CD14-positive monocyte (primary cell): Measurements from ENCODE around the gene KCNQ1. TPM values are rescaled to one million over a fixed set of nuclear protein-coding genes. Genes with fewer than 3 reads are reported as not detected.

Experiments used
- DNase-seq, 3 donors: peaks; one replicate each; pipeline ENCODE4 v3.0.0-alpha.2; 2011 to 2022
- H2AFZ ChIP-seq: 2 replicates; pipeline ENCODE4 v1.6.0; 2012; ENCODE audit warnings: mild to moderate bottlenecking, low read depth, low read length, inconsistent platforms; ENCODE audit not compliant: insufficient read depth, poor library complexity, severe bottlenecking
- H3K27ac ChIP-seq, 2 donors: 1 replicate in 1 of 2; 2 replicates in 1 of 2; pipeline ENCODE4 v1.5.1; 2012 to 2013; ENCODE audit warnings: low read length in 2 of 2, control low read depth in 1 of 2, inconsistent platforms in 1 of 2, low read depth in 1 of 2, mild to moderate bottlenecking in 1 of 2
- H3K27me3 ChIP-seq, 2 donors: one replicate each; pipeline versions ENCODE4 v1.6.0 to v1.6.1; 2011 to 2013; ENCODE audit warnings: low read length in 2 of 2; ENCODE audit not compliant: control insufficient read depth in 2 of 2, insufficient read depth in 2 of 2
- H3K36me3 ChIP-seq, 2 donors: replicated peaks in 1 of 2; 1 replicate in 1 of 2; 2 replicates in 1 of 2; pipeline versions ENCODE4 v1.5.1 to v1.6.1; 2012 to 2013; ENCODE audit warnings: low read length in 2 of 2, control low read depth in 1 of 2, inconsistent platforms in 1 of 2, mild to moderate bottlenecking in 1 of 2; ENCODE audit not compliant: insufficient read depth in 2 of 2, control insufficient read depth in 1 of 2
- H3K4me1 ChIP-seq, 2 donors: 1 replicate in 1 of 2; 2 replicates in 1 of 2; pipeline versions ENCODE4 v1.5.1 to v1.6.1; 2012 to 2013; ENCODE audit warnings: low read length in 2 of 2, control low read depth in 1 of 2, inconsistent platforms in 1 of 2, mild to moderate bottlenecking in 1 of 2, moderate library complexity in 1 of 2; ENCODE audit not compliant: insufficient read depth in 2 of 2, control insufficient read depth in 1 of 2
- H3K4me2 ChIP-seq: replicated peaks from 2 replicates; pipeline ENCODE3; 2012; ENCODE audit warnings: low read length, moderate library complexity, mild to moderate bottlenecking; ENCODE audit not compliant: poor library complexity, severe bottlenecking; ENCODE audit errors: extremely low read depth
- H3K4me3 ChIP-seq, 3 experiments: fragments of 200-600 bp in 1 of 3; sonication (generic) in 1 of 3; replicated peaks in 1 of 3; 1 replicate in 2 of 3; 2 replicates in 1 of 3; pipeline ENCODE4 v1.5.1; 2011 to 2013; ENCODE audit warnings: low read length in 3 of 3, mild to moderate bottlenecking in 3 of 3, control low read depth in 2 of 3, low read depth in 2 of 3, inconsistent platforms in 1 of 3, moderate library complexity in 1 of 3
- H3K79me2 ChIP-seq: 2 replicates; pipeline ENCODE4 v1.6.0; 2012; ENCODE audit warnings: mild to moderate bottlenecking, control low read depth, inconsistent platforms, low read length, moderate library complexity; ENCODE audit not compliant: insufficient read depth
- H3K9ac ChIP-seq: 2 replicates; pipeline ENCODE4 v1.6.0; 2017; ENCODE audit warnings: low read length, mild to moderate bottlenecking; ENCODE audit not compliant: insufficient read depth, poor library complexity, severe bottlenecking
- H3K9me3 ChIP-seq, 2 donors: replicated peaks in 1 of 2; 1 replicate in 1 of 2; 2 replicates in 1 of 2; pipeline versions ENCODE4 v1.5.1 to v1.6.1; 2012 to 2013; ENCODE audit warnings: low read length in 2 of 2, control low read depth in 1 of 2; ENCODE audit not compliant: control insufficient read depth in 1 of 2, insufficient read depth in 1 of 2
- H4K20me1 ChIP-seq: 2 replicates; pipeline ENCODE4 v1.6.0; 2012; ENCODE audit warnings: mild to moderate bottlenecking, low read length, control low read depth, moderate library complexity; ENCODE audit not compliant: insufficient read depth
- H3K27ac Mint-ChIP-seq, 7 donors: one replicate each; pipeline ENCODE4 v1.8.0; 2020; ENCODE audit warnings: mild to moderate bottlenecking in 7 of 7, mixed read lengths in 7 of 7, moderate library complexity in 6 of 7, inconsistent platforms in 2 of 7
- H3K27me3 Mint-ChIP-seq, 3 donors: one replicate each; pipeline ENCODE4 v1.8.0; 2021 to 2022; ENCODE audit warnings: low read depth in 3 of 3, mild to moderate bottlenecking in 3 of 3, mixed read lengths in 3 of 3, moderate library complexity in 3 of 3, inconsistent platforms in 1 of 3
- H3K36me3 Mint-ChIP-seq, 2 donors: one replicate each; pipeline ENCODE4 v1.8.0; 2020; ENCODE audit warnings: mixed read lengths in 2 of 2, inconsistent platforms in 1 of 2, mild to moderate bottlenecking in 1 of 2
- H3K4me1 Mint-ChIP-seq: one replicate; pipeline ENCODE4 v1.8.0; 2020; ENCODE audit warnings: mild to moderate bottlenecking, mixed read lengths
- H3K4me3 Mint-ChIP-seq, 2 donors: one replicate each; pipeline ENCODE4 v1.8.0; 2020; ENCODE audit warnings: mild to moderate bottlenecking in 2 of 2, mixed read lengths in 2 of 2, moderate library complexity in 1 of 2
- H3K9me3 Mint-ChIP-seq, 7 donors: one replicate each; pipeline ENCODE4 v1.8.0; 2020 to 2022; ENCODE audit warnings: mixed read lengths in 7 of 7, mild to moderate bottlenecking in 6 of 7, moderate library complexity in 6 of 7, inconsistent platforms in 2 of 7
- whole genome bisulfite sequencing: methylation state at CpG from one replicate; pipeline ENCODE4 v1.1.5; 2013; ENCODE audit warnings: missing lambda C conversion rate; ENCODE audit not compliant: insufficient coverage; 5-methylcytosine and 5-hydroxymethylcytosine counted together
- intact Hi-C, 2 donors: fragments of 100-400 bp; cut with micrococcal nuclease; formaldehyde crosslinking; loops; one replicate each; pipeline versions ENCODE4 v1.15.0 to v1.15.1; 2023
- polyA plus RNA-seq, 3 donors: library from polyadenylated mRNA; depleted of rRNA in 1 of 3; unstranded in 2 of 3; stranded (reverse) in 1 of 3; fragments of 300-500 nt in 2 of 3; fragments of >200 nt in 1 of 3; fragmentation: Illumina TruSeq in 2 of 3; gene quantifications; 1 replicate in 2 of 3; 2 replicates in 1 of 3; pipeline ENCODE4 v1.2.3, GENCODE V29; 2012 to 2021
- TF ChIP-seq, protein P1 (sequence below): fragments of 200-600 bp; IDR thresholded peaks from one replicate; pipeline ENCODE4 v1.8.0; 2022; ENCODE audit warnings: antibody characterized with exemption, mild to moderate bottlenecking

Gene KCNQ1
- polyA plus RNA-seq, 3 donors = 14.9 to 31.8 (median 21.6) TPM

DNA sequence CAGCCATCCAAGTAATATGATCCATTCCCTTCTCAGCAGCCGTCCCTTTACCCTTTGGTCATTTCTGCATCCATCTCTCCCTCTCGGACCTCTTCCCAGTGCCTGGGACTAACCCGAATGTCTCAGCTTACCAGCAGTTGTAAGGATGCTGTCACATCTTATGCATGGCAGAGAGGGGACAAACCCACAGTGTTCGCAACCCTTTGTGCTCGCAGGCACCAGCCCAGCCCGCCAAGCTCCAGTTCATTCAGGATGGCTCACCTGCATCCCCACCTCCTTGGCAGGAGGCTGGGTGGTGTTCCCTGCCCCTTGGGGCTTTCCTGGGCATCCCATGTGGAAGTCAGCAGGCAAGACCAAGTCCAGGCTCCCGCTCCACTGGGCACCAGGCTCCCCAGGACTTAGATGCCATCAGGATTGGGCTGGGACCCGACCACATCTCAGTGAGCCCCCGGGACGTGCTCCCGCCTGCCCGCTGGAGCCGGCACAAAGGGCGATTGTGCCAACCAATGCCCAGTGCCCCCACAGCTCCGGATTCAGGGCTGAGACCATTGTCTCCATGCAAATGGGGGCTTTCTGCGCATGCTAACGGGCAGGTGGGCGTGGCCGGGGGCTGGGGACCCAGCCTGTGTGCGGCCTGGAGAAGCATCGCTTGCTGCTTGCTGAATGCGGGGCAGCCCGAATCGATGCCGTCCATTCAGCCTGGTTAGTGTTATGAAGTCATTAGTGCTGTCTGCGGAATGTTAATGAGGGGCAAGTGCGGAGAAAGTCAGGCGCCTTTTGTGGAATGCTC is 146.4 kb downstream of the KCNQ1 start:
- H3K36me3 Mint-ChIP-seq = peaks cover 72 to 77% of the 10 kb centered on the region in 2 donors
- H3K27ac Mint-ChIP-seq = no peak overlapping the region
- H3K9ac ChIP-seq = no peak overlapping the region
- no peak overlapping the region for H3K4me3 Mint-ChIP-seq
- H3K4me1 Mint-ChIP-seq = no peaks in the 10 kb centered on the region
- intact Hi-C loops = no loop called here
- no peak overlapping the region for H2AFZ ChIP-seq
- H3K36me3 ChIP-seq = peaks cover 59 to 80% of the 10 kb centered on the region in 2 donors
- H4K20me1 ChIP-seq = peaks cover 66% of the 10 kb centered on the region
- no peaks in the 10 kb centered on the region for H3K9me3 ChIP-seq
- no peaks in the 10 kb centered on the region for H3K4me1 ChIP-seq
- WGBS = 92% methylated on average over 27 of the region's 28 CpGs
- H3K79me2 ChIP-seq = no peaks in the 10 kb centered on the region
- no peak overlapping the region for H3K4me3 ChIP-seq
- TF ChIP-seq, protein P1, sequence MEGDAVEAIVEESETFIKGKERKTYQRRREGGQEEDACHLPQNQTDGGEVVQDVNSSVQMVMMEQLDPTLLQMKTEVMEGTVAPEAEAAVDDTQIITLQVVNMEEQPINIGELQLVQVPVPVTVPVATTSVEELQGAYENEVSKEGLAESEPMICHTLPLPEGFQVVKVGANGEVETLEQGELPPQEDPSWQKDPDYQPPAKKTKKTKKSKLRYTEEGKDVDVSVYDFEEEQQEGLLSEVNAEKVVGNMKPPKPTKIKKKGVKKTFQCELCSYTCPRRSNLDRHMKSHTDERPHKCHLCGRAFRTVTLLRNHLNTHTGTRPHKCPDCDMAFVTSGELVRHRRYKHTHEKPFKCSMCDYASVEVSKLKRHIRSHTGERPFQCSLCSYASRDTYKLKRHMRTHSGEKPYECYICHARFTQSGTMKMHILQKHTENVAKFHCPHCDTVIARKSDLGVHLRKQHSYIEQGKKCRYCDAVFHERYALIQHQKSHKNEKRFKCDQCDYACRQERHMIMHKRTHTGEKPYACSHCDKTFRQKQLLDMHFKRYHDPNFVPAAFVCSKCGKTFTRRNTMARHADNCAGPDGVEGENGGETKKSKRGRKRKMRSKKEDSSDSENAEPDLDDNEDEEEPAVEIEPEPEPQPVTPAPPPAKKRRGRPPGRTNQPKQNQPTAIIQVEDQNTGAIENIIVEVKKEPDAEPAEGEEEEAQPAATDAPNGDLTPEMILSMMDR = no peak
- H3K27me3 Mint-ChIP-seq = peaks cover 0 to 3% (median 0%) of the 10 kb centered on the region in 3 donors
- peaks cover 0 to 8% (median 3%) of the 10 kb centered on the region in 7 donors for H3K9me3 Mint-ChIP-seq
- H3K27me3 ChIP-seq = no peaks in the 10 kb centered on the region
- H3K27ac ChIP-seq = no peak overlapping the region
- peak in 1 of 3 donors; percentile 1 for DNase-seq
- no peak overlapping the region for H3K4me2 ChIP-seq

DNA sequence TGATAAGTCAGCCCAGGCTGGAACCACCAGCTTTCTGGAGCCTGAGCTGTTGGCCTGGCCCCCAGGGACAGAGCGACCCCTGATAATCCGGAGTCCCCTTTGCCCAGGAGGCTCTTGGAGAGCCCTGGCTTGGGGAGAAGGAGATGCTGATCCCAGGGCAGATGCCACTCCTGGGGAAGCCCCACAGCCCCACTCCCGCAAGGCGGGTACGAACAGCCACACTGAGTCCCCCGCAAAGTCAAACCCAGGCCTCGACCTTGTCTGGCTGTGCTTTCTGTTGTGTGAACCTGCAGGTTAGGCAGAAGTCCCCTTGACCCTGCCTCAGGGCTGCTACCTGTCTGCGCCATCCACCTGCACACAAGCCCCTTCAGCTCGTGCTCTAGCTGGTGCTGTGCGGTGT is 147.0 kb downstream of the KCNQ1 start:
- 86% methylated on average over 10 of the region's 10 CpGs for WGBS
- Histone ChIP-seq H3K36me3 (peaks cover 58 to 75% of the 10 kb centered on the region in 2 donors), H3K4me1 (no peaks in the 10 kb centered on the region), H2AFZ (no peak overlapping the region), H3K4me3 (no peak overlapping the region), H3K27me3 (no peaks in the 10 kb centered on the region), H3K9me3 (no peaks in the 10 kb centered on the region), H3K27ac (no peak overlapping the region), H3K4me2 (no peak overlapping the region), H3K9ac (no peak overlapping the region), H3K79me2 (no peaks in the 10 kb centered on the region), H4K20me1 (peaks cover 60% of the 10 kb centered on the region)
- Mint-ChIP-seq H3K9me3 (peaks cover 0 to 8% (median 3%) of the 10 kb centered on the region in 7 donors), H3K4me1 (no peaks in the 10 kb centered on the region), H3K36me3 (peaks cover 76 to 82% of the 10 kb centered on the region in 2 donors), H3K27ac (peak overlapping the region in 1 of 7 donors; percentile 68), H3K27me3 (peaks cover 0 to 3% (median 0%) of the 10 kb centered on the region in 3 donors), H3K4me3 (no peak overlapping the region)
- TF ChIP-seq, protein P1 = no peak
- no peak for DNase-seq
- intact Hi-C loops = no loop called here
